SH-SY5Y (cell line): ENCODE results near the gene SMYD4.

Experiments
- GATA2 ChIP-seq: IDR thresholded peaks from 2 replicates; pipeline ENCODE4 v1.6.1; 2011; ENCODE audit warnings: mild to moderate bottlenecking, low read depth, low read length
- GATA3 ChIP-seq: IDR thresholded peaks from 2 replicates; pipeline ENCODE4 v1.6.1; 2011; ENCODE audit warnings: low read depth, mild to moderate bottlenecking, low read length, moderate library complexity

Gene SMYD4

GRCh38 chr17:1852327-1852726 is 22.6 kb upstream of the SMYD4 start:
- TF ChIP-seq GATA3 (no peak), GATA2 (no peak)

DNA sequence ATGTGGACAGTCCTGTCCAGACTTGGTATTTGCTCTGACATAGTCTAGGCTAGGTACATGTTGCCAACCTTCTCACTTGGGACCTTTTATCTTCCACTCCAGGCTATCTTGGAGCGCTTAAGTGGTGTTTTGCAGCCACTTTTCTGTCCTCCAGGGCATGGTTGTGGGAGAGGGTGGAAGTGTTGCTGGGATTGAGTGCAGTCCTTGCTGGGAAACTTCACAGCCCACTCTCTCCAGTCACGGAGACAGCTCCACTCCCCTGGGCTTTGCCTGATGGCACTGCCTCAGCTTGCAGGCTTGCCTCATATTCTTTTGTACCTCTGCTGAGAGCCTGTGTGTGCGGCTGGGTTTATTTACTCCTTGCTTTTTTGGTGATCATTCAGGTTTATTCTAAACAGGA is 17.5 kb upstream of the SMYD4 start:
- TF ChIP-seq GATA3 (no peak), GATA2 (no peak)

GRCh38 chr17:1843947-1844346 is 14.2 kb upstream of the SMYD4 start:
- TF ChIP-seq GATA3 = no peak
- TF ChIP-seq GATA2 = no peak

- TF ChIP-seq GATA2 = no peak
- no peak for TF ChIP-seq GATA3
Measured at GRCh38 chr17:1839516-1839915, 9.8 kb upstream of the SMYD4 start.

DNA sequence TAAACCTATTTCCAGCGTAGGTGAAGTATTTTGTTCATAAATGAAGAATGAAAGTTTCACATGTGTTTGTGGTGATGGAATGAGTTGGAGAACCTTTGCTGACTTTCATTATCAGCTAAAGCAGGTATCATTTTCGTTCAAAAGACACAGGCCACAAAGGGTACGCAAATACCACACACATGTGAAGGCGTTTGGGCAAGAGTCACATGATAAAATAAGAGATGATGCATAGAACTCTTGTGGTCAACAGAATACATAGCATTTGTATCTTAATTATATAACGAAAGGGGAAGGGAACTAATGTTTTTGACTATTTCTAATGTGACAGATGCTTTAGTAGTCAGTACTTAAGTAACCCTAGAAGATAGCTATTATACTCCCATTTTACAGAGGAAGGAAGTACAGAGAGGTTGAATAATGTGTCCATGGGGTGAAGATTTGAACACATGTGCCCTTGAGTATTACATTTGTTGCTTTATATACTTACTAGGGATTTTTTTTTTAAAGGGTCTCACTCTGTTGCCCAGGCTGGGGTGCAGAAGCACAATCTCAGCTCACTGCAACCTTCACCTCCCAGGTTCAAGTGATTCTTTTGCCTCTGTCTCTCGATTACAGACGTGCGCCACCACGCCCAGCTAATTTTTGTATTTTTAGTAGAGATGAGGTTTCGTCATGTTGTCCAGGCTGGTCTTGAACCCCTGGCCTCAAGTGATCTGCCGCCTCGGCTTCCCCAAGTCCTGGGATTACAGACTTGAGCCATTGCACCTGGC is 4.9 kb upstream of the SMYD4 start:
- TF ChIP-seq GATA2 (no peak), GATA3 (no peak)

DNA sequence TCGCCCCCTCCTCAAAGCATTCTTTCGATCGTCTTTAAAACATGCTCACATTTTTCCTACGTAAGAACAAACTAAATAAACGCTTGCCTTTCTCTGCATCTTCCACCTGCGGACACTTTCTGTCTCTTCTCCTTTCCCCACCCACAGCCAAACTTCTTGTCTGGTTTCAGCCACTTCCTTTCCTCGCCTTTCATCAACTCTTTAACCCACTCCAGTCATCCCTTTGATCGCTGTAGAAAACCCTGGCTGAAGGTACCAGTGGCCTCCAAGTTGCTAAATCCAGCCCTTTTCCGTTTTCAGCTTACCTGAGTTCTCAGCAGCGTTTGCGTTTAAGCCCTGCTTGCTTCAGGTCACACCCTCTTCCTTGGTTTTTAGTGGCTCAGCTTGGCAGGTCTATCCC is 586 bp upstream of the SMYD4 start:
- TF ChIP-seq GATA2 = no peak
- no peak for TF ChIP-seq GATA3

DNA sequence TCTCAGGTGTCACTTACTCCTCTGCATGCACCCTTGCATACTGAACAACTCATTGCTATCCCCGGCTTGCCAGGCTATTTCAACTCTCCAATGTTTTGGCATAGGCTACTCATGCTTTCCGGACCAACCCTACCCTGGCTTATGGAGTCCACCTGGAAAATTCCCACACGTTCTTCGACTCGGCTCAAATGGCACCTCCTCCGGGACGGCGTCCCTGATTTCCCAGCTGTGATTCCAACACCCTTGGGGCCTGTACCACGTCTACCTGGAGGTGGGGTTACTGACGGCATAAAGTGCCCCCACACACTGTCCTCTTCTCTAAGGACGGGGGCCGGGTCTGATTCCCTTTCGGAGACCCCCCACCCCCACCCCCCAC is 498 bp downstream of the SMYD4 start:
- TF ChIP-seq GATA2 = no peak
- no peak for TF ChIP-seq GATA3

GRCh38 chr17:1820528-1821252 is 9.0 kb downstream of the SMYD4 start:
- TF ChIP-seq GATA2 (no peak), GATA3 (no peak)

DNA sequence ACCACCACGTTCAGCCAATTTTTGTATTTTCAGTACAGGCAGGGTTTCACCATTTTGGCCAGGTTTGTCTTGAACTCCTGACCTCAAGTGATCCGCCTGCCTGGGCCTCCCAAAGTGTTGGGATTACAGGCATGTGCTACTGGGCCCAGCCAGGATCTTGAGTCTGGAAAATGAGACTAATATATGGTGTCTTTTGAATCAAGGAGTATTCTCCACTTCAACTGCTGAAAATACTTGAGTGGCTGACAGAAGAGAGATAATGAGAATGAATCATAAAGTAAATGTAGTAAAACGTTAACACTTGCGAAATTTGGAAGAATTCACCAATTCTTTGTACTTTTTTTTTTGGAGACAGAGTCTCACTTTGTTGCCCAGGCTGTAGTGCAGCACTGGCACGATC is 16.6 kb downstream of the SMYD4 start:
- TF ChIP-seq GATA2 (no peak), GATA3 (no peak)

DNA sequence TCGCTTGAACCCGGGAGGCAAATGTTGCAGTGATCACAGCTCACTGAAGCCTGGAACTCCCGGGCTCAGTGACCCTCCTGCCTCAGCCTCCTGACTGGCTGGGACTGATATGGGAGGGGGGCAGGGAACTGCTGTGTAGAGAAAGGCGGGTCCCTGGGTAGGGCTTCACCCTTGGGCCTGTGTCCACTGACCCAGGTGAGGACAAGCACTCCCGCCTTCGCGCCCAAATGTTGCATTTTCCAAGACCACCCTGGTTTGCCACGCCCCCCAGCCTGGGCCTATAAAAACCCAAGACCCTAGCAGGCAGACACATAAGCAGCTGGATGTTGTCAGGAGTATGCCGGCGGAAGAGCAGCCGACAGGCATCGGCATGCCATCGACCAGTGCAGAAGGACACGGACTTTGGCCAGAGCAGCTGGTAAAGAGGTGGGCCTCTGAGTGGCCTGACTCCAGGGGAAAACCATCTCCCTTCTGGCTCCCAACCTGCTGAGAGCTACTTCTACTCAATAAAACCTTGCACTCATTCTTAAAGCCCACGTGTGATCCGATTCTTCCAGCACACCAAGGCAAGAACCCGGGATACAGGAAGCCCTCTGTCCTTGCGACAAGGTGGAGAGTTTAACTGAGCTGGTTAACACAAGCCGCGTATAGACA is 19.1 kb downstream of the SMYD4 start:
- no peak for TF ChIP-seq GATA2
- no peak for TF ChIP-seq GATA3

GRCh38 chr17:1808644-1809043 is 21.1 kb downstream of the SMYD4 start:
- TF ChIP-seq GATA3 (no peak), GATA2 (no peak)

GRCh38 chr17:1807890-1808289 is 21.8 kb downstream of the SMYD4 start:
- TF ChIP-seq GATA2 = no peak
- no peak for TF ChIP-seq GATA3

GRCh38 chr17:1803280-1803679 is 26.4 kb downstream of the SMYD4 start:
- TF ChIP-seq GATA2 (no peak), GATA3 (no peak)

- TF ChIP-seq GATA2 (no peak), GATA3 (no peak)
Measured at GRCh38 chr17:1802429-1802828, 27.3 kb downstream of the SMYD4 start.

GRCh38 chr17:1800712-1801111 is 29.0 kb downstream of the SMYD4 start:
- no peak for TF ChIP-seq GATA2
- no peak for TF ChIP-seq GATA3

DNA sequence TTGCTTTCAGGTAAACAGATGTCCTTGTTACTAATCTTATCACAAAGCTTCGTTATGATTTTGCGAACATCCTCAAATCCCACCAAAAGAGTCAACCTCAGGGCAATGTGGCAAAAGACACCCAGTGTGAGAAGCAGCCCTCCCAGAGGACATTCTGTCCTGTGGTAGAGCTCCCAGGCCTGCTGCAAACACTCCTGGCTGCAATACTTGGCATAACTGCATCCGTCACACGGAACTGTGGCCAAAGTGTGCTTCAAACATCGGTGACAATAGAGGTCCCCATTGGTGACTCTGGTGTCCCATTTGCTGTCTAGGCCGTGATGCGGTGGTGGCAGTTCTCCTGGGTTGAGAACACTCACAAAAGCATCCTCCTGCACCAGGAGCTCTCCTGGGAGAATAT is 29.5 kb downstream of the SMYD4 start:
- TF ChIP-seq GATA2 (no peak), GATA3 (no peak)
